Prostate gland (tissue), 2 donors: Measurements from ENCODE around the gene SLC35G1.

ENCODE experiments used
- CTCF ChIP-seq, 4 experiments: fragments of 200-600 bp in 2 of 4; fragments of 450-650 bp in 2 of 4; sonication (generic) in 2 of 4; IDR thresholded peaks; 1 replicate in 3 of 4; 2 replicates in 1 of 4; pipeline ENCODE4 v1.5.1; 2016 to 2019; ENCODE audit warnings: antibody characterized with exemption in 4 of 4, mild to moderate bottlenecking in 2 of 4, moderate library complexity in 2 of 4
- POLR2A ChIP-seq: fragments of 450-650 bp; IDR thresholded peaks from one replicate; pipeline ENCODE4 v1.6.1; 2016; ENCODE audit warnings: antibody characterized with exemption, mild to moderate bottlenecking
- POLR2AphosphoS5 ChIP-seq: sonication (generic); formaldehyde crosslinking; IDR thresholded peaks from one replicate; pipeline ENCODE4 v1.6.1; 2017; ENCODE audit warnings: antibody characterized with exemption

GRCh38 chr10:93871671-93872204 lies 22.0 kb upstream of the SLC35G1 start:
- TF ChIP-seq CTCF (IDR thresholded peaks at IDR 0.05), result no peak
- TF ChIP-seq POLR2A, result no peak
- TF ChIP-seq POLR2AphosphoS5, result no peak
